Measurements from ENCODE around the gene PDE3B.

Gene PDE3B

DNA sequence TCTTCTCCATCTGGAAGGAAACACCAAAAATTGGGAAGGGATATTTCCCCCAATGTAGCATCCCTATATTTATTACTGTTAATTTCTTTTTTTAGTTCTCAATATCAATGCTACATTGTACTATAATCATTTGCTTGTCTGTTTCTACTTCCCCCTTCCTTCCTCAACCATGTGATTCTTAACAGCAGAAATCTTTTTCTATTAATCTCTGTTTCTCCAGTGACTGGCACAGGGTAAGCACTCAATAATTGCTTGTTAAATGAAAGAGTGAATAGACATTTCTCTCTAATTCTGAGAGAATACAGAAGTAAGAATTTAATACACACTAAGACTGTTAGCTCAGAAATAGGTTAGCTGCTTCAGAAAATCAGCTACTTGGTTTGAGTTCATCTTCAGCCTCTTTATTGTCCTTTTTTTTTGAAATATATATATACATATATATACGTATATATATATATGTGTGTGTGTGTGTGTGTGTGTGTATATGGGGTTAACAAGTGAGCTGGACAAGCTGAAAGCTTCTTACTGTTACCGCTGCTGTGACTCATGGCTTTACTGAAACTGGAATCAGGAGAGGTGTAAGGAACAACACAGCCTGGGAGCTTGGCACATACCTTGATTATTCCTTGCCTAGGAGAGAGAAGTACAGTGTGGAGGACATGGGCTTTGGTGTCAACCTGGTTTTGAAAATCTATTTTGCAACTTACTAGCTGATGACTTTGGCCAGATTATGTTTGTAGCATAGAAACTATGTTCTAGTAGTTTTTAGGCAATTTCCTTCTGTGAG lies 26.2 kb upstream of the PDE3B start:
- no peak overlapping the region for H3K27ac ChIP-seq
- TF ChIP-seq CTCF (conservative IDR thresholded peaks at IDR 0.05), result no peak
- no peak for TF ChIP-seq ZFX (IDR thresholded peaks at IDR 0.05)

DNA sequence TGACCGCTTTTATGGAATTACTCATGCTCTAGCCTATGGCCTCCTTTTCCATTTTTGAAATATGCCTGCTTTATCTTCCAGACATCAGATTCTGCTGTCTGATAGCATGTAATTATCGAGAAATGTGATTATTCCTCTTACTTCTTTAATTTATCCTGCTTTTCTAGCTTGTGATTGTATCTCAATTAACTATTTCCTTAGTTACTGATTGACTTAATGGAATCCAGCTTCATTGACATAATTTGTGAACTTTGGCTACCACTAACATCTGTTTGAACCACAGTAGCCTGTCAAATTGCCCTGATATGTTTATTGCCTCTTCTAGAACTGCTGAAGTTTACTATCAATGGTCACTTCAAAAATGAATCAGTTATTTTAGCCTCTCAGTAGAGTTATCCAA lies 25.5 kb upstream of the PDE3B start:
- TF ChIP-seq CTCF (conservative IDR thresholded peaks at IDR 0.05) (no peak), ZFX (IDR thresholded peaks at IDR 0.05) (no peak)
- H3K27ac ChIP-seq, result no peak overlapping the region

DNA sequence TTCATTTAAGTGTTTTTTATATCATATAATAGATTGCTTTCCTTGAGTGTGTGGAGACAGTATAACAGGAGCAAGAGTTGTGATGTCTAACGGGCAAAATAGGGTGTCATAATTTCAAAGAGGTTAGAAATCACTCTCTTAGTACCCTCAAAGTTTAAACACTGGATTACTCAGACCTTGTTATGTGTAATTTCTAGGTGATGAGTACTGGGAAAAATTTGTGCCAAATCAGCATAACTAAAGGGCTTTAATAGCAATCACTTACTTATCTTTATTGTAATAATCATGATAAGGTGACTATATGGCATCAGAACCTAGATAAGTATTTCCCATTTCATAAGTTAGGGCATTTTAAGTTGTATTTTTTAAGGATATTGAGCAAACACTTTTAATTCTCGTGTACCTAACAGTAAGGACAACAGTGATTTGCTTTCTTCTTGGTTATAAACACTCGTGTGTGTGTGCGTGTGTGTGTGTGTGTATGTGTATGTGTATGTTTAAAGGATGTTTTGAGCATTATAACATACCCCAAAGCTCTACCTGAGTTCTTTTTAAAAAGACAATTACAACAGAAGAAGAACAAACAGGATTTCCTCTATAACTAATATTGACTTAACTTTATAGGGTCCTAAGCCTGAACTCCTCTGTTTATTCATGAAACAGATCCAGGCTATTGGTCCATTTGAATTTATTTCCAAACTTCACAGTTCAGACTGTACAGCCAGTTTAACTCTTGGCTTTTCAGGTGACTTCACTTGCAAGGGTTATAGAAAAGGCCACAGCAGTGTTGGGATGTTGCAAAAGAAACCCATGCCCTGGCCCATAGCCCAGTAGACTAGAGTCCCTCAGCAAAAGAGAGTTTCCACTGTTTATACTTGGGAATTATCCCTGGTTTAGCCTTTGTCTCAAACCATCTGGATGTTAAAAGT lies 23.7 kb upstream of the PDE3B start:
- no peak for TF ChIP-seq CTCF (conservative IDR thresholded peaks at IDR 0.05)
- TF ChIP-seq ZFX (IDR thresholded peaks at IDR 0.05), result no peak
- H3K27ac ChIP-seq, result no peak overlapping the region; the same call in 1 of the 2 replicates

- no peak overlapping the region for H3K27ac ChIP-seq
- TF ChIP-seq ZFX (IDR thresholded peaks at IDR 0.05), result no peak
- no peak for TF ChIP-seq CTCF (conservative IDR thresholded peaks at IDR 0.05)
Measured at GRCh38 chr11:14622223-14622954, 21.2 kb upstream of the PDE3B start.

GRCh38 chr11:14623036-14623435 lies 20.6 kb upstream of the PDE3B start:
- no peak overlapping the region for H3K27ac ChIP-seq
- TF ChIP-seq ZFX (IDR thresholded peaks at IDR 0.05), result no peak
- no peak for TF ChIP-seq CTCF (conservative IDR thresholded peaks at IDR 0.05)

- H3K27ac ChIP-seq, result no peak overlapping the region
- TF ChIP-seq CTCF (conservative IDR thresholded peaks at IDR 0.05) (no peak), ZFX (IDR thresholded peaks at IDR 0.05) (no peak)
Measured at GRCh38 chr11:14625586-14626205, 17.9 kb upstream of the PDE3B start.
